GM21528 (cell line): ENCODE data around the gene MSI2.
"Not testable (repeated sequence)": the region's sequence is repeated elsewhere in the genome, so short reads cannot be mapped to it uniquely, and the experiment has no call there.

ENCODE experiments used
- ATAC-seq: cut with Tn5 transposase; IDR thresholded peaks from one replicate; pipeline ENCODE4 v1.9.1; 2021; ENCODE audit warnings: mild to moderate bottlenecking, moderate library complexity; ENCODE audit not compliant: unreplicated experiment, low FRiP score

Gene MSI2

DNA sequence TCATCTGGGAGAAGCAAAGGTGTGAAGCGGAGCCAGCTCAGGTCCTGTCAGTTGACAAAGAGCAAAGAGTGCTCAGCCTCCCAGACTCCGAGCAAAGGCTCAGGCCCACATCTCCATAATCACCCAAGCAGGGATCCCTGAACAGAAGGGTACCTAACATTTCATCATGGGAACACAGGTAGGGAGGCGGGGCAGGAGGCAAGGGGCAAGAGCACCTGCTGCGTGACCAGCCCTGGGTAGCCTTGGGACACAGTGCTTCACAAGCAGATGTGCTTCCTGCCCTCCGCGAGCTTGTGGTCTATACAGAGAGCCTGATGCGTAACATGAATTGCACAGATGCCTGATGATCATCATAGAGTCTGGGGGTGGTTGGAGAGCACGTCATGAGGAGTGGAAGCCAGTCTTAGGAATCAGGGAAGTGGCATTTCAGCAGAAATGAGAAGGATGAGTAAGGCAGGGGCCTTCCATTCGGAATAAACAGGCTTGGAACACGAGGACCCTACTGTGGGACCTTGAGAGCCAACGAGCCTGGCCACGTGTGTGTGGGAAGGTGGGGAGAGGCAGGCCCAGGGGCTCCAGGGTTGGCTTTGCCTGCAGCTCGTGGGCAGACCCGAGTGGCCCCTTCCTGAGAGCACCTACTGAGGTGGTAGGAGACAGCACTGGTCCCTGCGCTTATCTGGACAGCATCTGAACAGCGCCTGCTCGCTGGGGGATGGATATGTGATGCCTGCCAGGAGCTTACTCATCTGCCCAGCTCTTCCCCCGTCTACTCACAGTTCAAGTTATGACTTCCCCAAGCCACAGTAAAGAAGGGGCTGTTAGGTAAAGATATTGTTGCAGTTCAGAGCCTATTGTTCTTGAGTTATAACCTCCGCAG, 363.0 kb downstream of the MSI2 start:
- no peak for ATAC-seq

DNA sequence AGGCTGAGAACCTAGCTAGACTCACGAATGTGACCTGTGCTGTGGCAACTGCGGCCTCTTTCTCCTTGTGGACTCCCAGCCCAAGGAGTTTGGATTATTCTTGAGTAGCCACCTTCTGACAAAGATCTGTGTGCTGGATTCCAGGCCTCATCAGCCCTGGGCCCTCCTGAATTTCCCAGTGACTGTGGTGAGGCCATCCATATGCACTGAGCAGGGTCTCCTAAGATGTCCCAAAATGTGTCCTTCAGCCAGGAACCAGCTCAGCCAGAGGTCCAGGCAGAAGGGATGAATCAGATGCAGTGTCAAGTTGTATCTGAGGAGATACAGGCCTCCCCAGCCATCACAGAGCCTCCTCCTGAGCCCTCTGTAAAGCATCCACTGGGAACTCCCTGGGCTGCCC, 364.3 kb downstream of the MSI2 start:
- ATAC-seq: no peak

- not testable (repeated sequence) for ATAC-seq
Observed at GRCh38 chr17:57621791-57622190, 365.5 kb downstream of the MSI2 start.

GRCh38 chr17:57622306-57622682, 366.0 kb downstream of the MSI2 start:
- ATAC-seq: no peak

DNA sequence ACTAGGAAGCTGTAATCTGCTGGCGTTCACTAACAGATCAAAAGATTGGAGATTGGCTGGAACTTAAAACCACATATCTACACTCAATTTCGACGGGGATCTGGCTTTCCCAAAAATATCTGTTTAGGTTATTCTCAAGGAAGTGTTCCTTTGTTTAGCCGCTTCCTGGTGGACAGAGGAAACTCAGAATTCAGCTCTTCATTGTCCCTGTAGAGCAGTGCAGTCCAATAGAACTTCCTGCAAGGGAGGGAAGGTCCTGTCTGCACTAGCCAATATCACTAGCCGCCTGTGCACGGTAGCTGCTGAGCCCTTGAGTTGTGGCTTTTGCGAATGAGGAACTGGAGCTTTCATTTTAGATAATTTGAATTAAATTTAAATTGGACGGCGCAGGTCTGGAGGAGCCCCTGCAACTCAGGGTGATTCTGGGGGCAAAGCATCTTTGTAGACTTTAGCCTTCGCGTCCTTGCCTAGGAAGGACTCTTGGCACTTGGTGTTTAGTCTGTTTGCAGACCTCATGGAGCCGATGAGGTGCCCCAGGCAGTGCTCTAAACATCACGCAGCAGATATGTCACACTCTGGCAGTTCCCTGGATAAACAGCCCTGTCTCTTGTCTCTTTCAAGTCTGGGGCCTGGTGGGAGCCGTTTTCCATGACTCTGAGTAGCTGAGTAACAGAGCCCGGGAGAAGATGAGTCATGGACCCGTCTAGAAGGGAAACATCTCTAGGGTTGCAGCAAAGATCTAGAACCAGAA, 366.5 kb downstream of the MSI2 start:
- ATAC-seq: no peak

DNA sequence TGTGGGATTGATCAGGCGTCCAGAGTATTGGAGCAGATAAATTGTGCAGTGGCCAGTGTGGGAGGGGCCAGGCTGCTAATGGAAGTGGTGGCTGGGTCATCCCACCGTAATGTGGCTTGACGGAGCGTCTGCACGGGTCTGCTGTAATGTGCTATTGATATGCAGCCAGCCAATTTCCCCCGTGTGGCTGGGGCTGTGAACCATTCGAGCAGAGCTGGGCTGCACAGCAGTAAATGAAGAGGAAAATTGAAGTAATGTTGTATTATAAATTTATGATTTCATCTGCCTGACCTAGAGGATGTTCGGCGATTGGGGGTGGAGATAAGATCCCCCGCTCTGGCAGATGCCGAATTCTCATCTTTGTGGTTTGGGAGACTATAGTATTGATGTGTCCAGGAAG, 367.3 kb downstream of the MSI2 start:
- no peak for ATAC-seq

DNA sequence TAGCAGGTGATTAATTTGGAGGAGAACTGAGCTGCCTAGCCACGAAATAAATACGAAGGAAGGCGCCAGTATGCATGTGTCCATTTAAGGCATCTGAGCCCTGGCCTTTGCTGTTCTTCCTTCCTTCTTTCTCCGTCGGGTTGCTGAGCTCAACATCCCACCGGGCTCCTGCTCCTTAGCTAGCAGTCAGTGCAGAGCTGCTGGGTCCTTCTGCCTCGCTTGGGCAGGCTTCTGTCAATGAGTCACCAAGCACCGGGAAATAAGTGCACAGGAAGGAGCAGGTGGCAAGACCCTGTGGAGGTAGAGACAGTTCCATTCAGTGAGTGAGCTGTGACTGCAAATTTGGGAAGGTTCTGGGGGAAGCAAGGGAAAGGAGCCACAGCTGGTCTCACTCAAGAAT, 368.1 kb downstream of the MSI2 start:
- no peak for ATAC-seq

- no peak for ATAC-seq
Observed at GRCh38 chr17:57625511-57625910, 369.2 kb downstream of the MSI2 start.

- no peak for ATAC-seq
Observed at GRCh38 chr17:57625957-57626356, 369.6 kb downstream of the MSI2 start.

GRCh38 chr17:57626520-57627210, 370.3 kb downstream of the MSI2 start:
- no peak for ATAC-seq

DNA sequence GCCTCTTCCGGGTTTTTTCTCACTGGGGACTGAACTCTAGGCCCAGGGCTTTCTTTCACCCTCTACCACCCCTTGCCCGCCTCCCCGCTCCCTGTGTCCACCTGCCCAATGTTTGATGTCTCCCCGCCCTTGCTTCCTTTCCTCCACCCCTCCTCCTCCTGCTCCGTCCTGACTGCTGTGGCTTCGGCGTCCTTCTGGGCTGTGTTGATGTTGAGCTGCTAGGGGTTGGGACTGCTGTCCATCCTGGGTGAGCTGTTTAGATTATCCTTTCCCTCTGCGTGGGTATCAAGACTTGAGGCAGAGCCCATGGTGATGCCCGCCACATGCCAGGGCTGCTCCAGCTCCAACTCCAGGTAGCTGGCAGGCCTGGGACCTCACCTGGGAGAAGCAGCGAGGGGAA, 371.3 kb downstream of the MSI2 start:
- ATAC-seq: no peak

DNA sequence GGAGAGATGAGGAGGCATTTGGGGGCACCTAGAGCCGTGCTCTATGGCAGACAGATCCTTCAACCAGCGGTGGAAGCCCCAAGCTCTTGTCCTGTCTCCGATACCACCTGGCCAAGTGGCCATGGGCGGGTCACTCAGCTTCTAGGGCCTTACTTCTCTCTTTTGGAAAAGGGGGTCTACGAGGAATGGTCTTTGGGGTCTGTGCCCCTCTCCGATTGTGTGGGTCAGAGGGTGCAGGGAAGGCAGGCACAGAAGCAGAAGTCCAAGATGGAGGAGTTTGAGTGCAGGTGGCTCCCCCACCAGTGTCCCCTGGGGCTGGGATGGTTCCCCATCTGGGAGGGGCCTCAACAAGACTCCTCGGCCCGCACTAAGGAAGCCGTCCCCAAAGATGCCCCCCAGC, 372.1 kb downstream of the MSI2 start:
- ATAC-seq: no peak

DNA sequence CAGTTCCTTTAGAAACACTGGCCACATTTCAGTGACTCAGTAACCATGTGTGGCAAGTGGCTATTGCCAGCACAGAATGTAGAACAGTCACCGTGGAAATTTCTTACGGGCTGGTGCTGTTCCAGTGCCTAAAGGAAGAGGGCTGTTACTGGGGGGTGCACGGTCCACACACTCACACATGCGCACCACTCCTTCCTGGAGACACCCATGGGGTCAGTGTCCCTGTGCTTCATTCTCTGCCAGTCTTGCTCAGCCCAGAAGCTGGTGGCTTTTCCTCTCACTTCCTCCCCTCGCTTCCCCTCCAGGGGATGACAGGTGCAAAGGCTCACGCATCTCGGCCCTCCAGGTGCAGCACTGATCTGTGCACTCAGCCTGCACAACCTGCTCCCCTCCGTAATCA, 373.1 kb downstream of the MSI2 start:
- peak; percentile 88 for ATAC-seq

- no peak for ATAC-seq
Observed at GRCh38 chr17:57629886-57630285, 373.6 kb downstream of the MSI2 start.

- no peak for ATAC-seq
Observed at GRCh38 chr17:57630736-57631135, 374.4 kb downstream of the MSI2 start.

DNA sequence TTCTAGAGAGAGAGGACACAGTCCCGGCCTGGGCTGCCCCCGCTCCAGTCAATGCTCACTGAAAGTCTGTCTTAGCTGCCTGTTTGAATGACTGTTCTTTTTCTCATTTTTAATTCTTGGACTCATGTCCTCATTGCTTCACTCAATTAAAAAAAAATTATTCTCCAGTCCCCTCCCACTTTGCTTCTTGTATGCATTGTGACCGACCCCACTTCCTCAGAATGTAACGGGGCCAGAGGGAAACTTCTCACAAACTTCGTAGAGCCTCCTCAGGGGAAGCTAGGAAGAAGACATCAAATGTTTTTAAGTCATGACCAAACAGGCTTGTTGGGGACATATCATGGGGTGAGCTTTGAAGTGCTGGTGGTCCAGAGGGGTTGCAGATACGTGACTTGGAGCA, 375.5 kb downstream of the MSI2 start:
- ATAC-seq: no peak

- no peak for ATAC-seq
Observed at GRCh38 chr17:57632294-57632693, 376.0 kb downstream of the MSI2 start.

GRCh38 chr17:57633236-57633635, 376.9 kb downstream of the MSI2 start:
- ATAC-seq: no peak

- no peak for ATAC-seq
Observed at GRCh38 chr17:57634713-57635465, 378.6 kb downstream of the MSI2 start.

DNA sequence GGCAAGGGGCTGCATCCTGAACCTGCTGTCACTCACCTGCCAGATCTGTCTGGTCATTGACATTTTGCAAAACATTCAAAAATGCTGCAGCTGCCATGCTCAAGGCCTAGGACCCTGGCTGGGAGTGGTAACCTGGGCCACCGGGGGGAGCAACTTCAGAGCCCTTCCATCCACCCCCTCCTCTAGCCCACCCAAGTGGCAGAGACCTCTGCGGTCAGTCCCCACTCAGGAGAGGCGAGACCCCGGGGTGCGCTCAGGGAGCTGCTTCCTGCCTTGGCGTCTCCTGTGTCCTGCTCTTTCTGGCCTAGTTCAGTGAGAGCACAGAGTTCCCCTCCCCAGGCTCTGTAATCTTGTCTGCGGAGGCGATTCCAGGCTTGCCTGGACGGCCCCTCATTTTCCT, 380.0 kb downstream of the MSI2 start:
- no peak for ATAC-seq
